HCT116 (cell line): Measurements from ENCODE around the gene MAP3K20. TPM values are rescaled to one million over a fixed set of nuclear protein-coding genes. Genes with fewer than 3 reads are reported as not detected.

ENCODE experiments used
- ATAC-seq: fragments of 200-7000 bp; cut with Tn5 transposase; 2 replicates; pipeline ENCODE4 v1.9.1; 2020; ENCODE audit warnings: mild to moderate bottlenecking, moderate library complexity
- BruUV-seq: library from RNA; stranded (reverse); fragments of 400-500 nt; replicated peaks from 2 replicates; lab custom pipeline; 2021; lab: Mats Ljungman, UMichigan
- CTCF ChIA-PET: fragments of 300-600 bp; sonication (Branson Sonifier 250); formaldehyde crosslinking; loops from one replicate; lab custom pipeline; 2021; ENCODE audit warnings: antibody characterized with exemption; lab: Charles Lee
- POLR2A ChIA-PET: fragments of 300-600, 350-600 bp; sonication (Branson Sonifier 250); formaldehyde crosslinking; loops from one replicate; lab custom pipeline; 2021; ENCODE audit warnings: antibody characterized with exemption; lab: Charles Lee
- RAD21 ChIA-PET, 2 experiments: fragments of 300-600 bp; sonication (Branson Sonifier 250); formaldehyde crosslinking; loops; one replicate each; lab custom pipeline; 2023; ENCODE audit warnings: low total read pairs in 2 of 2; ENCODE audit not compliant: uncharacterized antibody in 2 of 2, unreplicated experiment in 2 of 2, low non-redundant PET in 1 of 2; lab: Charles Lee
- DNase-seq: peaks from one replicate; pipeline ENCODE4 v3.0.0-alpha.2; 2010; ENCODE audit warnings: low read depth, low spot score
- H2AFZ ChIP-seq: fragments of 200-600 bp; shearing (Covaris generic), sonication (generic); 2 replicates; pipeline ENCODE4 v1.6.1; 2017; ENCODE audit warnings: low read depth, mixed run types, mixed read lengths, antibody characterized with exemption, low read length; ENCODE audit not compliant: poor library complexity, severe bottlenecking
- H3K27ac ChIP-seq: 2 replicates; pipeline ENCODE4 v1.5.1; 2012; ENCODE audit warnings: low read depth, low read length
- H3K27me3 ChIP-seq: fragments of 200-600 bp; sonication (generic); 2 replicates; pipeline ENCODE4 v1.6.1; 2016; ENCODE audit warnings: mixed run types, low read length, mixed read lengths; ENCODE audit not compliant: insufficient read depth
- H3K36me3 ChIP-seq, 2 experiments: fragments of 200-500 bp in 1 of 2; fragments of 200-600 bp in 1 of 2; sonication (Bioruptor generic) in 1 of 2; sonication (generic) in 1 of 2; 2 replicates each; pipeline versions ENCODE4 v1.5.1 to v1.6.1; 2014 to 2016; ENCODE audit warnings: low read length in 2 of 2, inconsistent platforms in 1 of 2, mixed read lengths in 1 of 2, mixed run types in 1 of 2; ENCODE audit not compliant: insufficient read depth in 2 of 2, control insufficient read depth in 1 of 2
- H3K4me1 ChIP-seq, 2 experiments: fragments of 200-600 bp in 1 of 2; sonication (generic) in 1 of 2; 2 replicates each; pipeline versions ENCODE4 v1.5.1 to v1.6.1; 2012 to 2017; ENCODE audit warnings: low read length in 2 of 2, inconsistent platforms in 1 of 2, mild to moderate bottlenecking in 1 of 2, mixed read lengths in 1 of 2, mixed run types in 1 of 2, moderate library complexity in 1 of 2; ENCODE audit not compliant: insufficient read depth in 2 of 2, control insufficient read depth in 1 of 2
- H3K4me2 ChIP-seq: fragments of 200-600 bp; sonication (generic); 2 replicates; pipeline ENCODE4 v1.6.1; 2017; ENCODE audit warnings: mixed run types, low read length, mixed read lengths
- H3K4me3 ChIP-seq, 2 experiments: fragments of 200-600 bp in 1 of 2; sonication (generic) in 1 of 2; replicated peaks in 1 of 2; 2 replicates each; pipeline ENCODE4 v1.5.1; 2011 to 2016; ENCODE audit warnings: low read length in 2 of 2, control low read depth in 1 of 2, low read depth in 1 of 2, mild to moderate bottlenecking in 1 of 2, mixed read lengths in 1 of 2, mixed run types in 1 of 2
- H3K79me2 ChIP-seq: fragments of 200-600 bp; sonication (generic); 2 replicates; pipeline ENCODE4 v1.6.1; 2017; ENCODE audit warnings: mild to moderate bottlenecking, mixed run types, low read length, moderate library complexity, mixed read lengths; ENCODE audit not compliant: insufficient read depth
- H3K9ac ChIP-seq: fragments of 200-600 bp; sonication (generic); 2 replicates; pipeline ENCODE4 v1.6.1; 2016; ENCODE audit warnings: low read length, mixed read lengths
- H3K9me2 ChIP-seq: fragments of 200-600 bp; sonication (generic), shearing (Covaris generic); 2 replicates; pipeline ENCODE4 v1.6.1; 2017; ENCODE audit warnings: mixed run types, mild to moderate bottlenecking, moderate library complexity; ENCODE audit not compliant: insufficient read depth
- H3K9me3 ChIP-seq, 2 experiments: fragments of 200-500 bp in 1 of 2; fragments of 200-600 bp in 1 of 2; sonication (Bioruptor generic) in 1 of 2; sonication (generic) in 1 of 2; 2 replicates each; pipeline ENCODE4 v1.6.1; 2014 to 2017; ENCODE audit warnings: low read length in 2 of 2, mixed read lengths in 2 of 2, inconsistent platforms in 1 of 2, low read depth in 1 of 2, mild to moderate bottlenecking in 1 of 2, mixed run types in 1 of 2, moderate library complexity in 1 of 2; ENCODE audit not compliant: control insufficient read depth in 1 of 2, insufficient read depth in 1 of 2
- H4K20me1 ChIP-seq: fragments of 200-600 bp; sonication (generic), shearing (Covaris generic); 2 replicates; pipeline ENCODE4 v1.6.1; 2017; ENCODE audit warnings: mixed run types, mild to moderate bottlenecking, moderate library complexity; ENCODE audit not compliant: insufficient read depth
- ATF3 ChIP-seq: IDR thresholded peaks from 2 replicates; pipeline ENCODE4 v1.6.1; 2012
- CEBPB ChIP-seq: IDR thresholded peaks from 2 replicates; pipeline ENCODE4 v1.6.1; 2012; ENCODE audit warnings: low read depth
- CTCF ChIP-seq, 3 experiments: fragments of 200-600 bp in 1 of 3; sonication (generic) in 1 of 3; IDR thresholded peaks in 2 of 3; conservative IDR thresholded peaks in 1 of 3; 2 replicates each; pipeline ENCODE4 v1.5.1; 2012 to 2017; ENCODE audit warnings: low read depth in 2 of 3, low read length in 2 of 3, antibody characterized with exemption in 1 of 3, borderline replicate concordance in 1 of 3, control low read depth in 1 of 3, mild to moderate bottlenecking in 1 of 3, mixed read lengths in 1 of 3, mixed run types in 1 of 3, moderate library complexity in 1 of 3; ENCODE audit not compliant: insufficient read depth in 1 of 3
- EGR1 ChIP-seq: IDR thresholded peaks from 2 replicates; pipeline ENCODE4 v1.6.1; 2012; ENCODE audit warnings: low read depth
- ELF1 ChIP-seq: IDR thresholded peaks from 2 replicates; pipeline ENCODE4 v1.6.1; 2012; ENCODE audit warnings: low read depth, borderline replicate concordance
- FOSL1 ChIP-seq: IDR thresholded peaks from 2 replicates; pipeline ENCODE4 v1.6.1; 2012; ENCODE audit warnings: low read depth
- JUND ChIP-seq: IDR thresholded peaks from 2 replicates; pipeline ENCODE4 v1.6.1; 2012
- POLR2A ChIP-seq: IDR thresholded peaks from 2 replicates; pipeline ENCODE4 v1.7.0; 2011; ENCODE audit warnings: borderline replicate concordance; ENCODE audit not compliant: insufficient read depth, insufficient read length; ENCODE audit errors: extremely low read depth
- POLR2AphosphoS5 ChIP-seq: IDR thresholded peaks from 2 replicates; pipeline ENCODE4 v1.6.1; 2011; ENCODE audit warnings: mild to moderate bottlenecking, low read depth, low read length, moderate library complexity
- RAD21 ChIP-seq: IDR thresholded peaks from 2 replicates; pipeline ENCODE4 v1.6.1; 2012; ENCODE audit warnings: low read depth, mild to moderate bottlenecking
- SIN3A ChIP-seq: IDR thresholded peaks from 2 replicates; pipeline ENCODE4 v1.6.1; 2012; ENCODE audit warnings: low read depth
- SP1 ChIP-seq: IDR thresholded peaks from 2 replicates; pipeline ENCODE4 v1.6.1; 2012; ENCODE audit warnings: low read depth
- SRF ChIP-seq: IDR thresholded peaks from 2 replicates; pipeline ENCODE4 v1.6.1; 2012; ENCODE audit warnings: low read depth
- TCF7L2 ChIP-seq: IDR thresholded peaks from 2 replicates; pipeline ENCODE4 v1.7.0; 2011; ENCODE audit warnings: borderline replicate concordance, inconsistent platforms; ENCODE audit not compliant: insufficient read depth, insufficient read length; ENCODE audit errors: extremely low read depth
- ZNF274 ChIP-seq: fragments of 200-500 bp; sonication (Bioruptor generic); IDR thresholded peaks from 2 replicates; pipeline ENCODE4 v1.6.1; 2014; ENCODE audit warnings: mild to moderate bottlenecking, low read depth, low read length, inconsistent platforms
- intact Hi-C: fragments of 100-400 bp; cut with micrococcal nuclease; formaldehyde crosslinking; loops from 2 replicates; pipeline ENCODE4 v1.10.0; 2022
- total RNA-seq: library from RNA; stranded (reverse); gene quantifications from one replicate; pipeline ENCODE4 v1.2.1, GENCODE V29; 2021; ENCODE audit not compliant: unreplicated experiment

Gene MAP3K20
- total RNA-seq, 1 experiment from 2014 or later: 40.0 TPM

GRCh38 chr2:173254659-173255058 lies 179.0 kb downstream of the MAP3K20 start:
- TF ChIP-seq POLR2AphosphoS5 (no peak), EGR1 (no peak), CTCF (IDR thresholded peaks at IDR 0.05 in 2 of 3, conservative IDR thresholded peaks at IDR 0.05 in 1 of 3; ENCODE audit: borderline replicate concordance in 1 of 3, insufficient read depth in 1 of 3, low read depth in 2 of 3, low read length in 2 of 3) (no peak), POLR2A (no peak), SIN3A (no peak), SP1 (no peak), FOSL1 (no peak), JUND (no peak), ELF1 (no peak), ATF3 (no peak), ZNF274 (no peak), TCF7L2 (no peak), CEBPB (no peak), RAD21 (no peak), SRF (no peak)
- no peaks in the 10 kb centered on the region for H3K27me3 ChIP-seq
- H3K27ac ChIP-seq: no peak overlapping the region
- ChIA-PET CTCF (no interaction called here), RAD21 (no interaction called here), POLR2A (no interaction called here)
- intact Hi-C loops: no loop called here
- H3K4me1 ChIP-seq: no peaks in the 10 kb centered on the region
- H3K9me2 ChIP-seq: no peaks in the 10 kb centered on the region
- ATAC-seq (no peak), DNase-seq (no peak)
- BruUV-seq: no TSS peak
- no peaks in the 10 kb centered on the region for H3K9me3 ChIP-seq
- no peaks in the 10 kb centered on the region for H3K36me3 ChIP-seq
- H4K20me1 ChIP-seq: no peaks in the 10 kb centered on the region
- H3K4me2 ChIP-seq: no peak overlapping the region
- no peaks in the 10 kb centered on the region for H3K79me2 ChIP-seq
- H3K9ac ChIP-seq: no peak overlapping the region
- no peak overlapping the region for H2AFZ ChIP-seq
- no peak overlapping the region for H3K4me3 ChIP-seq
